ENCODE data around the gene PEAR1. TPM values are rescaled to one million over a fixed set of nuclear protein-coding genes. Genes with fewer than 3 reads are reported as not detected.

PEAR1 gene
- total RNA-seq, 1 donor = 10.8 TPM

- peak overlapping the region; percentile 52 for H3K4me3 ChIP-seq (ENCODE audit: low read depth, low read length)
- TF ChIP-seq CTCF (IDR thresholded peaks at IDR 0.05; ENCODE audit: insufficient read depth, low read length) = no peak
- DNase-seq (ENCODE audit: low read depth) = peak; percentile 26
These were observed 33.9 kb upstream of the PEAR1 start for GRCh38 chr1:156859523-156860112.

- peak; percentile 76 for TF ChIP-seq CTCF (IDR thresholded peaks at IDR 0.05; ENCODE audit: insufficient read depth, low read length)
- peak; percentile 41 for DNase-seq (ENCODE audit: low read depth)
- peak overlapping the region; percentile 52 for H3K4me3 ChIP-seq (ENCODE audit: low read depth, low read length)
These were observed 33.3 kb upstream of the PEAR1 start for GRCh38 chr1:156860113-156860627.

GRCh38 chr1:156860628-156861423 is 32.7 kb upstream of the PEAR1 start, which contains the start of gene NTRK1:
Gene NTRK1 (plus strand): TSS chr1:156860865. CDS start chr1:156860935, 70 bp downstream.
- no peak for TF ChIP-seq CTCF (IDR thresholded peaks at IDR 0.05; ENCODE audit: insufficient read depth, low read length)
- no peak for DNase-seq (ENCODE audit: low read depth)
- H3K4me3 ChIP-seq (ENCODE audit: low read depth, low read length) = peak within 1 kb of the TSS; percentile 52

GRCh38 chr1:156862584-156862983 is 30.9 kb upstream of the PEAR1 start:
- no peak overlapping the region for H3K4me3 ChIP-seq (ENCODE audit: low read depth, low read length)
- TF ChIP-seq CTCF (IDR thresholded peaks at IDR 0.05; ENCODE audit: insufficient read depth, low read length) = no peak
- no peak for DNase-seq (ENCODE audit: low read depth)

- H3K4me3 ChIP-seq (ENCODE audit: low read depth, low read length) = no peak overlapping the region
- no peak for DNase-seq (ENCODE audit: low read depth)
These were observed 30.4 kb upstream of the PEAR1 start for GRCh38 chr1:156862997-156863599.

GRCh38 chr1:156863631-156864030 is 29.9 kb upstream of the PEAR1 start:
- no peak for DNase-seq (ENCODE audit: low read depth)
- no peak for TF ChIP-seq CTCF (IDR thresholded peaks at IDR 0.05; ENCODE audit: insufficient read depth, low read length)
- no peak overlapping the region for H3K4me3 ChIP-seq (ENCODE audit: low read depth, low read length)

More at GRCh38 chr1:156862997-156863599, 30.4 kb upstream of the PEAR1 start:
- no peak for TF ChIP-seq CTCF (IDR thresholded peaks at IDR 0.05; ENCODE audit: insufficient read depth, low read length)

Measured in fibroblast of the aortic adventitia (primary cell).